Stimulated activated CD8-positive, alpha-beta memory T cell treated with anti-CD3 and anti-CD28 coated beads, Interleukin-12 subunit alpha, Interleukin-12 subunit beta, amount 100 ng/mL, for 4 hours (primary cell): ENCODE data around the gene DHX16.
"Not testable (repeated sequence)": the region's sequence is repeated elsewhere in the genome, so short reads cannot be mapped to it uniquely, and the experiment has no call there.

Experiments
- DNase-seq: peaks from one replicate; pipeline ENCODE4 v3.0.0-alpha.2; 2020; ENCODE audit warnings: low read depth

The DHX16 gene

DNA sequence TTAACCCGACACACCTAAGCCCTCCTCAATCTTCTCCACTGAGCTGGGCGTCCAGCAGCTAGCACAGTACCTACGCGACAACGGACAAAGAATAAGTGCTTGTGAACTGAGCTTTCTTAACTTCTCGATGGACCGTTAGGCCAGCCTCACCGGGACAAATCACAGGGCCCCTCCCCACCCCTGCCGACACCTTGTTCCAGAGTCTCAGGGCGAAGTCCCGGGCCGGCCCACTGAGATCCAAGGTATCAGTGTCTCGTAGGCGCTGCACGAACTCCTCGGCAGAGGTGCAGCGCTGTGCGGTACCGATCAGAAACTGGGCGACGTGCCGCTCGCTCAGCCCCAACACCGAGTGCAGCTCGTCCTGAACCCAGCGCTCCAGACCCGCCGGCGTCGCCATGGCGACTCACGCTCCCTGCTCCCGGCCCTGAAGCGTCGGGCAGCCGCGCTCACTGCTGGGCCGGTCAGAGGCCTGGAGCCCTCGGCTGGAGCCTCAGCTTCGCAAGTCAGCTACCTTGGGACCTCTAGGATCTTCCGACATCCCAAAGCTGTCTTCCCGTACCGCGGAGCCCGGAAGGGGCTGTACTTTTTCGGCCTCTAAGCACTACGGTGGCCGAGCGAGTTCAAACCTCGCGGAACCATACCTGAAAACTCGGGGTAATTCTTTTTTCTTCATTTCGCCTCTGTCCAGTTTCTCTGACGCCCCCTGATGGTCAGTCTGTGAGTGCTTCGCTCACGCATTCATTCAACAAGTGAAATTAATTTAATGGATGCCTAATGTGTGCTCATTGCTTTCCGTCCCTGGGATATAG, at the start of gene DHX16:
DHX16 (minus strand) TSS at position 562 of the 809 bp plus-strand sequence; CDS start at position 397, 165 bp downstream.
- DNase-seq, result peak; percentile 78

DNA sequence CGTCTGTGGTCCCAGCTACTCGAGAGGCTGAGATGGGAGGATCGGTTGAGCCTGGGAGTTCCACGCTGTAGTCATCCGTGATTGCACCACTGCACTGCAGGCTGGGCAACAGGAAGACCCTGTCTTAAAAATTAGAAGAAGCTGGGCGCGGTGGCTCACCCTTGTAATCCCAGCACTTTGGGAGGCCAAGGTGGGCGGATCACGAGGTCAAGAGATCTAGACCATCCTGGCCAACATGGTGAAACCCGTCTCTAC, 49.1 kb upstream of the DHX16 start:
- DNase-seq, result not testable (repeated sequence)

DNA sequence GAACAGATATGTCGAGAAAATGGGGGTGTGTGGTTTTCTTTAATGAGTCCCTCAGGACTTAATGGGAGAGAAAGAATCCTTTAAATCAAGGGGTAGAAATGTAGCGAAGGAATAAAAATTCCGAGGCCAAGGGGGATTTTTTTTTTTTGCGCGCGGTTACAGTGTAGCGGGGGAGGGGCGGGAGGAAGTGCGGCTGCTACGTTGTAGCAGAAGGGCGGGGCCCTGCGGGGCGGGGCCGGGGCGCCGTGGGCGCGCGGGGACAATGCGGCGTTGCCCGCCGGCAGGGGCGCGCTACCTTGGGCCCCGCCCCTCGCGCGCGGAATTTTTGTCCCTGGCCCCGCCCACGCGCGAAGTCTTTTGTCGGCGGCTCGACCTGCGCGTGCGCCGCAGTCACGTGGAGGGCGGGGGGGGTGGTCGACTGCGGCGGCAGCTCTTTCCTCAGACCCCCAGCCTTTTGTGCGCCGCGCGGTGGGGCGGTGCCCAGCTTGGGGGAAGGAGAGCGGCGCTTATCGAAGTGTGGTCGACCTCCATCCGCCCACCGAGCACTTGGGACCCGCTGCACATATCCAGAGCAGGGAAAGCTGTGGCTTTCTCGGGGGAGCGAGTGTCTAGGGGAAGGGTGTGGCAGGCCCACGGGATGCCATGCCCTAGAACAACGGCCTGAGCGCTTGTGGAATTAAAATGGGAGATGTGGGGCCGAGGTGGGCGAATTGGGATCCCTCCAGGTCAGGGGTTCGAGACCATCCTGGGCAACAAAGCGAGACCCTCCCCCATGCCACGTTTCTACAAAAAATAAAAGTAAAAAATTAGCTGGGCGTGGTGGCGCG, 48.6 kb upstream of the DHX16 start:
- DNase-seq, result peak; percentile 97

DNA sequence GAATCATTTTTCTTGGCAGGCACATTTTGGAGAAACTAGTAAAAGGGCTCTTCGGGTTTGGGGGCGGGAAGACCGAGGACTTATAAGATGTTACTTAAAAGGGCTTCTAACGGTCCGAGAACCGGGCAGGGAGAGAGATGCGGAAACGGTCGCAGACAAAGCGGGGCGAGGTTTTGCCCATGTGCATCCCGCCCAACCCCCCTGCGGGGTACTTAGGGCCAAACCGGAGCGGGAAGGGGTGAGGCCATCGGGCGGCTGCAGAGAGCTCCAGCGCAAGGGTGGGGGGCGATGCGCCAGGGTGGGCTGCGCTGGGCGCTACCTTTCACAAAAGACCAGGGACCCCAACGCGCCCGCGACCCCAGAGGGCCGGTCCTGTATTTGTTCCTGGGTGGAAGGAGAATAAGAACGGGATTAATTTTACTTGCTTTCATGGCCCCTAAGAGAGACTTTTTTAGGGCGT, 48.0 kb upstream of the DHX16 start:
- peak; percentile 47 for DNase-seq

GRCh38 chr6:30719791-30720737, 47.3 kb upstream of the DHX16 start, which contains the start of gene TUBB:
TSS of gene TUBB (plus strand) at chr6:30720352. CDS start at chr6:30720507, 155 bp downstream.
- DNase-seq, result peak; percentile 86

- DNase-seq, result no peak
Measured at GRCh38 chr6:30719356-30719755, 46.5 kb upstream of the DHX16 start.

DNA sequence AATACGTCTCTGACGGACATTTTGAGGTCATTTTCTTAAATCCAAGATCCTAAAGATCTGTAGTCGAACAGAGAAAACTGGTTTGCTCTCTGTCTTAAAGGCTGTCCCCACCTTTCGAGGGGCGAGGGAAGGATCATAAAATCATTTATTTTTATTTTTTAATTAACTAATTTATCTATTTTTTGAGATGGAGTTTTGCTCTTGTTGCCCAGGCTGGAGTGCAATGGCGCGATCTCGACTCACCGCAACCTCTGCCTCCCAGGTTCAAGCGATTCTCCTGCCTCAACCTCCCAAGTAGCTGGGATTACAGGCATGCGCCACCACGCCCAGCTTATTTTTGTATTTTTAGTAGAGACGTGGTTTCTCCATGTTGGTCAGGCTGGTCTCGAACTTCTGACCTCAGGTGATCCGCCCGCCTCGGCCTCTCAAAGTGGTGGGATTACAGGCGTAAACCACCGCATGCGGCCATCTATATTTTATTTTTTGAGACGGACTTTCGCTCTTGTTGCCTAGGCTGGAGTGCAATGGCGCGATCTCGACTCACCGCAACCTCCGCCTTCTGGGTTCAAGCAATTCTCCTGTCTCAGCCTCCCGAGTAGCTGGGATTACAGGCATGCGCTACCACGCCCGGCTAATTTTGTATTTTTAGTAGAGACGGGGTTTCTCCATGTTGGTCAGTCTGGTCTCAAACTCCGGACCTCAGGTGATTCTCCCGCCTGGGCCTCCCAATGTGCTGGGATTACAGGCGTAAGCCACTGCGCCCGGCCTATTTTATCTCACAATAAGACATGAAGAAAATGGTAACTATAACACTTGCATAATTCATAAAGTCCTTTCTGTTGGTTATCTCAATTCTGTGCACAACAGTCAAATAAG, 45.3 kb upstream of the DHX16 start:
- not testable (repeated sequence) for DNase-seq

DNA sequence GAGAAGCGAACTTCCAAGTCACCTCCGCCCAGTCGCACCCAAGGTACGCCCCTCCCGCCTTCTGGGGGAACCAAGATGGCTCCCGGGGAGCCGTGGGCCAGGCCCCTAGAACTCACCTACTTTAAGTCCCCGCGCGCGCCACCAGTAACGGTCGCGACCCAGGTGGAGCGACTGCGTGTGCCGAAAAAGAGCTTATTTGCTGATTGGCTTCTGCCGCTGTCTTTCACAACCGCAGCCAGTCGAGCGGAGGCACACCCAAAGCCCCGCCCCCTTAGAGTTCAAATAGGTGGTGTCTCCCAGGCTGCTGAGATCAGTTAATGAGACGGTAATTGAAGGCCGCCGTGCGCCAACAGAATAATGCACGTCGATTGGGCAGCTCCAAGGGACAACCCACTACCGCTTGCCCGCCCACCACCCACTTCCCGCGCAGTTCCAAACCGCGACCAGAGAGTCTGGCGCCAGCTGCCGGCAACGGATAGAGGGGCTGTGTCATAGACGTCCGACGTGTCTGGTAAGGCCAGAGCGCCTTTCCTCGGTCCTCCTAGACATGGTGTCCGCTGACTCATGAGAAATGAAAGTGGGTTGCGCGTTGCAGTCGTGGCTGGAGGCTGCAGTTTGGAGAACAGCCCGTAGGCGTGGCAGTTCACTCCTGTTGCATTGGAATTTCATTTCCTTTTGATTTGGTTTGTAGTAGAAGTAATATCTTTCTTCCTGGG, 44.5 kb upstream of the DHX16 start, which contains the start of gene MDC1:
MDC1 (minus strand) TSS at position 153 of the 716 bp plus-strand sequence. CDS start 2,106 bp downstream, outside the sequence.
- DNase-seq, result peak; percentile 98

- DNase-seq, result no peak
Measured at GRCh38 chr6:30716879-30717128, 44.0 kb upstream of the DHX16 start.

- no peak for DNase-seq
Measured at GRCh38 chr6:30714263-30714662, 41.5 kb upstream of the DHX16 start.

- no peak for DNase-seq
Measured at GRCh38 chr6:30712441-30712945, 39.7 kb upstream of the DHX16 start.

- DNase-seq, result no peak
Measured at GRCh38 chr6:30711758-30712380, 39.1 kb upstream of the DHX16 start.

- DNase-seq, result no peak
Measured at GRCh38 chr6:30709101-30709868, 36.5 kb upstream of the DHX16 start.

- DNase-seq, result no peak
Measured at GRCh38 chr6:30707281-30707850, 34.6 kb upstream of the DHX16 start.

- no peak for DNase-seq
Measured at GRCh38 chr6:30705620-30706019, 32.8 kb upstream of the DHX16 start.

GRCh38 chr6:30703821-30704220, 31.0 kb upstream of the DHX16 start:
- no peak for DNase-seq

DNA sequence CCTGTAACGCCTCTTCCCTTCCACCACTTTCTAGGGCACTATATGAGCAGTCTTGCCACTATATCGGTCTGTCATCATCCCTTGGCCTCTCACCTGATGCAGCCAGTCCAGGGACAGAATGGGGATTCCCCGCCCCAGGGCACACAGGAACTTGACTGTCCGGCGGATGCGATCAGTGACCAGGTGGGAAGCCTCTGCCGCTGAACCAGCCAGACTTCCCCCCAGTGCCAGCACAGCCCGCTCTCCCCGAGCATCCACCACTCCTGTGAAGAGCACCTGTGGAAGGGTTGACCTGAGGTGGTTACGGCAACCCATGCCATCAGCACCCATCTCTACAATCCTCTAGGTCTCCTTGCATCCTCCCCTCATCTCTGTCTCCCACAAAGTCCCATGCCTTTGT, 30.2 kb upstream of the DHX16 start:
- DNase-seq, result no peak

DNA sequence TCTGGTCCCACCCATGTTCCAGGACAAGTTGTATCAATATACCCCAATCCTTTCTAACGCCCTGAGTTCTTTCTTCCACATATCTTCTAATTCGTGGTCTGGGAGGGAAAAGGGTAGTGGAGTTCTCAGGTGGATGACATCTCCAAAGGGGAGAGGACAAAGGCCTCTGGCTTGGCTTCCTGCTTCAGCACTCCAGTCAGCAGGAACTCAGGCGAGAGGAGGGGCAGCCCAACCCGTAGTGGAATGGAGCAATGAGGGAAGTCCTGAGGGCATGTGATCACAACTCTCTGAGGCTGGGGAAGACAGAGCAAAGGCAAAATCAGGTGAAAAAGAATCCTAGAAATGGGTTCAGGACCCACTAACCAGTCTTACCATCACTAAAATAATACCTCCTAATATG, 27.5 kb upstream of the DHX16 start:
- DNase-seq, result no peak

DNA sequence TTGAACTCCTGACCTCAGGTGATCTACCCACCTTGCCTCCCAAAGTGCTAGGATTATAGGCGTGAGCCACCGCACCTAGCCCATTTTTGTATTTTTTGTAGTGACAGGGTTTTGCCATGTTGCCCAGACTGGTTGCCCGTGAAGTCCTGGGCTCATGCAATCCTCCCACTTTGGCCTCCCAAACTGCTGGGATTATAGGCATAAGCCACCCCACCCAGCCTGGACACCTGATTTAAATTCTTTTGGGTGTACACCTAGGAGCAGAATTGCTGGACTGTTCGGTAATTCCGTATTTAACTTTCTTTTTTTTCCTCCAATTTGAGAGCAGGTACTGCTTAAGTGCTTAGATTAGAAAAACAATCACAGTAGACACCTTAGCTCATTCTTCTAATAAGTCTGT, 23.6 kb upstream of the DHX16 start:
- no peak for DNase-seq
